Heart right ventricle (tissue), 16 donors: ENCODE measurements around the gene PPP1R18. TPM values are rescaled to one million over a fixed set of nuclear protein-coding genes. Genes with fewer than 3 reads are reported as not detected.

Experiments
- ATAC-seq, 8 donors: fragments of 200-7000 bp; cut with Tn5 transposase; one replicate each; pipeline ENCODE4 v1.9.1; 2020; ENCODE audit warnings: mild to moderate bottlenecking in 8 of 8, moderate library complexity in 8 of 8, moderate number of reproducible peaks in 1 of 8
- DNase-seq, 2 donors: peaks; one replicate each; pipeline ENCODE4 v3.0.0-alpha.2; 2020
- H3K27ac ChIP-seq, 10 donors: fragments of 200-600 bp; sonication (generic) in 2 of 10; one replicate each; pipeline versions ENCODE4 v1.5.0 to v1.8.0; 2020 to 2022; ENCODE audit warnings: mild to moderate bottlenecking in 3 of 10
- H3K27me3 ChIP-seq, 7 donors: fragments of 200-600 bp; one replicate each; pipeline ENCODE4 v1.8.0; 2021 to 2022; ENCODE audit warnings: mild to moderate bottlenecking in 2 of 7
- H3K36me3 ChIP-seq, 9 donors: fragments of 200-600 bp; sonication (generic) in 1 of 9; one replicate each; pipeline versions ENCODE4 v1.5.0 to v1.8.0; 2020 to 2022; ENCODE audit warnings: mild to moderate bottlenecking in 2 of 9
- H3K4me1 ChIP-seq, 9 donors: fragments of 200-600 bp; sonication (generic) in 1 of 9; one replicate each; pipeline versions ENCODE4 v1.5.0 to v1.8.0; 2020 to 2022; ENCODE audit warnings: mild to moderate bottlenecking in 4 of 9
- H3K4me3 ChIP-seq, 10 donors: fragments of 200-600 bp; sonication (generic) in 2 of 10; one replicate each; pipeline versions ENCODE4 v1.5.0 to v1.8.0; 2020 to 2022; ENCODE audit warnings: mild to moderate bottlenecking in 7 of 10, moderate library complexity in 2 of 10
- H3K9me3 ChIP-seq, 11 donors: fragments of 200-600 bp in 10 of 11; sonication (generic) in 2 of 11; one replicate each; pipeline versions ENCODE4 v1.5.0 to v1.8.0; 2013 to 2022; ENCODE audit warnings: mild to moderate bottlenecking in 2 of 11, control low read depth in 1 of 11, moderate library complexity in 1 of 11
- WGBS, 2 donors: extraction: QIAGEN DNeasy Blood & Tissue Kit; methylation state at CpG; one replicate each; pipeline ENCODE4 v1.1.7; 2013; ENCODE audit warnings: inconsistent platforms in 1 of 2; 5-methylcytosine and 5-hydroxymethylcytosine counted together
- intact Hi-C, 10 donors: fragments of 100-400 bp; cut with DNase I; formaldehyde crosslinking; loops; one replicate each; pipeline versions ENCODE4 v1.11.1 to v1.14.2; 2022
- polyA plus RNA-seq, 2 donors: library from polyadenylated mRNA; stranded (reverse); fragments of 200-250 nt; gene quantifications; one replicate each; pipeline ENCODE4 v1.2.3, GENCODE V29; 2013
- total RNA-seq, 10 donors: library from RNA; stranded (reverse); fragmentation: NEBNext Ultra II Directional in 3 of 10; extraction: Animal tissue kit (Norgen Biotek cat#: 25700) in 3 of 10; gene quantifications; one replicate each; pipeline versions ENCODE4 v1.2.1 to v1.2.4, GENCODE V29; 2021 to 2023
- TF ChIP-seq, protein P1 (sequence below), 9 donors: fragments of 200-600 bp; sonication (generic) in 2 of 9; IDR thresholded peaks; one replicate each; pipeline versions ENCODE4 v1.5.0 to v1.8.0; 2021 to 2022; ENCODE audit warnings: antibody characterized with exemption in 9 of 9, mild to moderate bottlenecking in 5 of 9, moderate library complexity in 1 of 9
- donor health status: Arrhythmogenic right ventricular cardiomyopathy.
- donor health status: ischemic (EF 13 %, LVEDD 7.1; RV severe dilation, severe dysfunction).
- donor health status: healthy with polysubstance abuse.
- donor health status: DM: no; HTN: yes; CAD: no.
- donor health status: DM: no; HTN: no; CAD: no.
- donor health status: ischemic (EF 25% LVEDD 6.9; RV normal size, moderate dysfunction).
- donor health status: ischemic (EF 25% LVEDD 5.7; RV mildly dilated, moderate dysfunction).
- donor health status: healthy.
- donor health status: DM: yes; HTN: yes; CAD: no.
- donor health status: Ischemic cardiomyopathy.
- donor health status: ischemic (EF 35%, LVEDD 5.7; RV mildly dilated, moderate dysfunction).
- donor health status: nonischemic (EF 11% LVEDD 7.7; RV severe dilation, severe dysfunction).
- donor health status: DM: yes; HTN: yes; CAD: no.
- donor health status: PGD.
- donor health status: ischemic (EF 29% LVEDD 5.4; RV normal size, mild dysfunction).
- donor health status: nonischemic (EF 23%, LVEDD 6.1; RV moderate dilation, normal function).

Gene PPP1R18
- total and polyA plus RNA-seq, 12 donors = 8.2 to 47.7 (median 17.2) TPM

GRCh38 chr6:30657454-30657853, 29.0 kb downstream of the PPP1R18 start:
- DNase-seq = no peak

GRCh38 chr6:30656513-30656912, 29.9 kb downstream of the PPP1R18 start:
- no peaks in the 10 kb centered on the region for H3K27me3 ChIP-seq
- no peak overlapping the region for H3K4me3 ChIP-seq
- ATAC-seq (no peak), DNase-seq (no peak)
- H3K27ac ChIP-seq = no peak overlapping the region
- H3K36me3 ChIP-seq = peaks cover 11 to 100% (median 88%) of the 10 kb centered on the region in 9 donors
- intact Hi-C loops = no loop called here
- TF ChIP-seq, protein P1, sequence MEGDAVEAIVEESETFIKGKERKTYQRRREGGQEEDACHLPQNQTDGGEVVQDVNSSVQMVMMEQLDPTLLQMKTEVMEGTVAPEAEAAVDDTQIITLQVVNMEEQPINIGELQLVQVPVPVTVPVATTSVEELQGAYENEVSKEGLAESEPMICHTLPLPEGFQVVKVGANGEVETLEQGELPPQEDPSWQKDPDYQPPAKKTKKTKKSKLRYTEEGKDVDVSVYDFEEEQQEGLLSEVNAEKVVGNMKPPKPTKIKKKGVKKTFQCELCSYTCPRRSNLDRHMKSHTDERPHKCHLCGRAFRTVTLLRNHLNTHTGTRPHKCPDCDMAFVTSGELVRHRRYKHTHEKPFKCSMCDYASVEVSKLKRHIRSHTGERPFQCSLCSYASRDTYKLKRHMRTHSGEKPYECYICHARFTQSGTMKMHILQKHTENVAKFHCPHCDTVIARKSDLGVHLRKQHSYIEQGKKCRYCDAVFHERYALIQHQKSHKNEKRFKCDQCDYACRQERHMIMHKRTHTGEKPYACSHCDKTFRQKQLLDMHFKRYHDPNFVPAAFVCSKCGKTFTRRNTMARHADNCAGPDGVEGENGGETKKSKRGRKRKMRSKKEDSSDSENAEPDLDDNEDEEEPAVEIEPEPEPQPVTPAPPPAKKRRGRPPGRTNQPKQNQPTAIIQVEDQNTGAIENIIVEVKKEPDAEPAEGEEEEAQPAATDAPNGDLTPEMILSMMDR (IDR thresholded peaks at IDR 0.05) = no peak
- 79% methylated on average over 7 of the region's 7 CpGs for WGBS, 2 donors
- H3K9me3 ChIP-seq = no peaks in the 10 kb centered on the region
- H3K4me1 ChIP-seq = no peaks in the 10 kb centered on the region

More at GRCh38 chr6:30657454-30657853, 29.0 kb downstream of the PPP1R18 start:
- peaks cover 9 to 100% (median 88%) of the 10 kb centered on the region in 9 donors for H3K36me3 ChIP-seq
- H3K27me3 ChIP-seq = no peaks in the 10 kb centered on the region
- TF ChIP-seq, protein P1 (IDR thresholded peaks at IDR 0.05) = no peak
- ATAC-seq = no peak
- intact Hi-C loops = no loop called here
- H3K4me1 ChIP-seq = no peaks in the 10 kb centered on the region
- H3K4me3 ChIP-seq = no peak overlapping the region
- H3K27ac ChIP-seq = no peak overlapping the region
- no peaks in the 10 kb centered on the region for H3K9me3 ChIP-seq

- ATAC-seq = no peak
- no peaks in the 10 kb centered on the region for H3K4me1 ChIP-seq
- H3K27me3 ChIP-seq = no peaks in the 10 kb centered on the region
- no peak overlapping the region for H3K27ac ChIP-seq
- no peak for DNase-seq
- no peaks in the 10 kb centered on the region for H3K9me3 ChIP-seq
- H3K4me3 ChIP-seq = no peak overlapping the region
- 97 to 98% methylated on average over 3 of the region's 3 CpGs for WGBS, 2 donors
- H3K36me3 ChIP-seq = peaks cover 11 to 100% (median 94%) of the 10 kb centered on the region in 9 donors
- intact Hi-C loops = no loop called here
- TF ChIP-seq, protein P1 (IDR thresholded peaks at IDR 0.05) = no peak
Measured at GRCh38 chr6:30655743-30656094, 30.7 kb downstream of the PPP1R18 start.

DNA sequence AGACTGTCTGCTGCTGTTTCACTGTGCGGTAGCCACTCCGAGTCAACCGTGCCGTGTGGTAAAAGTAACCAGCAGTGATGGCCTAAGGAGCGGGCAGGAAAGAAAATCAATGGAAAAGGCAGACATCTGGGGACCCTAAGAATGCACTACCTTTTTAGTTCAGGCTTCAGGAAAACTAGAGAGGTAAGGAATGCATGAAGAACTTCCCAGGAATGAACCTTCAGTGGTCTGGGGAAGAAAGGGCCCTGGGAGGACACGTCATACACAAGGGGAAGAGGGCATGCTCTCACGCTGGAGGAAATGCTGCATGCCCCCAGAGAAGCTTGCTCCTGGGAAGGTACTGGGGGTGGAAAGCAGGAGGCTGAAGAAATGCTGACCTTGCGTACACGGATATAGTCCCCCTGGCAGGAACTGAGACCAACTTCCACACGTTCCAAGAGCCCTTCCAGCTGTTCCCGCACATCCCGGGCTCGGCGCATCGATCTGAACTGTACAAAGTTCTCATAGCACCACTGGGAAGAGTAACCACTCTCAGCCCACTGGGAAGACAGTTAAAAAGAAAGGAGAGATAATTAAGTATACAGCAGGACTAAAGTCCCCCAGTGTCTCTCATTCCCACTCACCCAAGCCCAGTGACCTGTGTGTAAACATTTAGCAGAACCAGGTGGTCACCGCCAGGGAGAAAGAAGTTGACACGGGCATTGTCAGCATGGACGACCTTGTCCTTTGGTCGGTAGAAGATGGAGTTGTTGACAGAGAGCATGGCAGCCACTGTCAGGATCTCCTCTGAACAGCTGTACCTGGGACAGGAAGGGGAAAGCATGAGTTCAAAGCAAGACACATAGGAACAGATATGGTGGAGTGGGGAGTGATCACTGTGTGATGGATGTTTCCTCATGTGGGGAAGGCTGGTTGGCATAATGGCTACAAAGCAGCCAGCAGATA, 31.4 kb downstream of the PPP1R18 start:
- intact Hi-C loops = no loop called here
- Histone ChIP-seq H3K9me3 (no peaks in the 10 kb centered on the region), H3K27ac (no peak overlapping the region), H3K4me1 (no peaks in the 10 kb centered on the region), H3K4me3 (no peak overlapping the region), H3K27me3 (no peaks in the 10 kb centered on the region), H3K36me3 (peaks cover 11 to 100% (median 90%) of the 10 kb centered on the region in 9 donors)
- no peak for DNase-seq
- TF ChIP-seq, protein P1 (IDR thresholded peaks at IDR 0.05) = no peak
- WGBS, 2 donors = 89 to 93% methylated on average over 19 of the region's 19 CpGs
- ATAC-seq = no peak
